ENCODE results near the gene CCNF.

The CCNF gene

DNA sequence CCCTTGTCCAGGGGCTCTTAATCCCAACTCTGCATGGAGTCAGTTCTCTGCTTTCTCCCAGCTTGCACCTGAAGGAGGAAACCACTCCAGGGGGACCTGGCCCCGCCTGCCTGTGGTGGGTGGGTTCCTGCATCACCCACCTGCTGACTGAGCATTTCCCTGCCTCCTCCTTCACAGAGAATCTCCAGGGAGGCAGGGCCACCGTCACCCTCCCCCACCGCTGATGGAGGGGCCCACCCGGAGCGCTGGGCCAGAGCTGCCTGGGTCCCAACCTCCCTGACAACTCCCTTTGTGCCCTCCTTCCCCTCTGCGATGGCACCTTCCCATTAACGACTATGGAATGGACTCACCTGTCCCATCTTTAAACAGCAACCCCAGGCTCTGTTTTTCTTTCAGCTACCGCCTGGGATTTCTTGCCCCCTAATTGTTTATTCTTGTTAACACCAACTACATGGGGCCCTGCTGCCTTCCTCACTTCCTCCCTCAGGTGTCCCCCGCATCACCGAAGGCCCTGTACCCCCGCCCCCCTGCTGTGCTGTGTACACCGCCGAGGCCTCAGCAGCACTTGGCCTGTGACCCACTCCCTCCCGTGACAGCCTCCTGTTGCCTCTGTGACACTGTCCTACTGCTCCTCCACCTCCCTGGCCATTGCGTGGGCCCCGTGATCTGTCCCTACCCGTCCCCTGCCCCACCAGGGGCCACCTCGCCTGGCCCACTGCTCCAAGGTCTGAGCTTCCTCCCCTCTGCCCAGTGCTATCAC, 29.8 kb downstream of the CCNF start:
- DNase-seq, result no peak

DNA sequence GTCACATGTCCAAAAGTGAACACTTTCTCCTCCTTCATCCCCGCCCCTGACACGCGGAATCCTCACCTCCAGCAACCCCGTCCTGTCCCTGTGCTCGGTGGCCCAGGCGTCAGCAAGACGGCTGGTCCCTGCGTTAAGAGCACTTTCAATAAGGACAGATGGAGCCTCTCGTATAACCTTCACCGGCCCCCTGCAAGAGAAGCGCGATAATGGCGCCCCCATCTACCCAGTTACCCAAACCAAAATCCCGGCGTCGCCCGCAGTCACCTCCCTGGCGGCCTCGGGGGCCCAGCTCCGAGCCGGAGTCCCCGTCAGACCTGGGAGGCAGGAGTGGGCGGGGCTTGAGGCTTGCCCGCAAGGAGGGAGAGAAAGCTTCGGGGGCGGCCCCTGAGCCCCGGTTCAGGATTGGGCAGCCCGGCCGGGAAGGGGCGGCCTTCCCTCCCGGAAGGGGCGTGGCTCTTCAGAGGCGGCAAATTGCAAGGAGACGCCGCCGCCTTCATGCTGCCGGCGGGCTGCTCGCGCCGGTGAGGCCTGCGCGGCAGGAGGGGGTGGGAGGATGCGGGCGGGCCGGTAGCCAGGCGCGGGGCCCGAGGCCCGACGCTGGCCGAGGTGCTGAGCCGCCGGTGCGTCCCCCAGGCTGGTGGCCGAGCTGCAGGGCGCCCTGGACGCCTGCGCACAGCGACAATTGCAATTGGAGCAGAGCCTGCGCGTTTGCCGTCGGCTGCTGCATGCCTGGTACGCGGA, 30.6 kb downstream of the CCNF start, which contains the start of gene TEDC2:
TSS of gene TEDC2 (plus strand) at position 463 of the 744 bp plus-strand sequence. CDS start at position 499, 36 bp downstream.
- peak; percentile 97 for DNase-seq

DNA sequence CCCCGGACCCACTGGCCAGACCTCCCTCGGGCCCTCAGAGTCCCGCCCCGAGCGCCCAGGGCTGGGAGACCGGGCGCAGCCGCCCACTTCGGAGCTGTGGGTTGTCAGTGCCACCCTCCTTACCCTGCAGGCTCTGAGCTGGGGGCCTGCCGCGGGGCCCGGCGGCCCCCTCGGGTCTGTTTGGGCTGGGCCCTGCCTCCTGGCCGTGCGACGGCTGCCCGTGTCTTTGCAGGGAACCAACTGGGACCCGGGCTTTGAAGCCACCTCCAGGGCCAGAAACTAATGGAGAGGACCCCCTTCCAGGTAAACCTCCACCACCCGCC, 31.1 kb downstream of the CCNF start:
- no peak for DNase-seq

DNA sequence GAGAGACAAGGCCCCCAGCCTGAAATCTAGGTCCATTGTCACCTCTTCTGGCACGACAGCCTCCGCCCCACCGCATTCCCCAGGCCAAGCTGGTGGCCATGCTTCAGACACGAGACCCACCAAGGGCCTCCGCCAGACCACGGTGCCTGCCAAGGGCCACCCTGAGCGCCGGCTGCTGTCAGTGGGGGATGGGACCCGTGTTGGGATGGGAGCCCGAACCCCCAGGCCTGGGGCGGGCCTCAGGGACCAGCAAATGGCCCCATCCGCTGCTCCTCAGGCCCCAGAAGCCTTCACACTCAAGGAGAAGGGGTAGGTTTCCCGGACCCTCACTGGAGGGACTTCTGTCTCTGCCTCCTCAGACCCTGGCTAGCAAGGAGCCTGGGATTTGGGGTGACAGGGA, 31.7 kb downstream of the CCNF start:
- no peak for DNase-seq

DNA sequence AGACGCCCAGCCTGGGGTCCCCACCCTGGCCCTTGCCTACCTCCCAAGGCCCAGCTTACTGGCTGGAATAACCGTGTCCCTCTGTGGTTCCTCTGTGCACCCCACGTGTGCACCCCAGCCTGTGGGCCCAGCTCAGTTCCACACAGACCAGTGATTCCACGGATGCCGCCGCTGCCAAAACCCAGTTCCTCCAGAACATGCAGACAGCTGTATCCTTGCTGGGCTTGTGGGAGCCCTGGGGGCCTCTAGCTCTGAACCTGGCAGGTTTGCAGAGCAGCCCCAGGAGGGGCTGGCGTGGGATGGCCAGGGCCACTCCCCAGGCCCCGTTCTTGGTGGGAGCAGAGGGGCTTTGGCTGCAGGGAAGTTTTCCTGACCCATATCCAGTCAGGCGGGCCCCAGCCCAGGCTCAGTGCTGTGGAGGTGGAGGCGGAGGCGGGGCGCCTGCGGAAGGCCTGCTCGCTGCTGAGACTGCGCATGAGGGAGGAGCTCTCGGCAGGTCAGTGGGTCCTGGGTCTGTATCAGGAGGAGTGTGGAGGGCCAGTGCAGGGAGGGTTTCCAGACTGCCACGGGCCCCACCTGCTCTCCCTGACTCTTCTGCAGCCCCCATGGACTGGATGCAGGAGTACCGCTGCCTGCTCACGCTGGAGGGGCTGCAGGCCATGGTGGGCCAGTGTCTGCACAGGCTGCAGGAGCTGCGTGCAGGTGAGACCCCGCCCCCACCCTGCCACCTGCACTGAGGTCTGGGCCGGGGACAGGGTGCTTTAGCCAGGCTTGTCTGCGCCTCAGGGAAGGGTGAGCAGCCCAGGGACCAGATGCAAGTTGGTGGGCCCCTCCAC, 33.0 kb downstream of the CCNF start:
- DNase-seq, result no peak

DNA sequence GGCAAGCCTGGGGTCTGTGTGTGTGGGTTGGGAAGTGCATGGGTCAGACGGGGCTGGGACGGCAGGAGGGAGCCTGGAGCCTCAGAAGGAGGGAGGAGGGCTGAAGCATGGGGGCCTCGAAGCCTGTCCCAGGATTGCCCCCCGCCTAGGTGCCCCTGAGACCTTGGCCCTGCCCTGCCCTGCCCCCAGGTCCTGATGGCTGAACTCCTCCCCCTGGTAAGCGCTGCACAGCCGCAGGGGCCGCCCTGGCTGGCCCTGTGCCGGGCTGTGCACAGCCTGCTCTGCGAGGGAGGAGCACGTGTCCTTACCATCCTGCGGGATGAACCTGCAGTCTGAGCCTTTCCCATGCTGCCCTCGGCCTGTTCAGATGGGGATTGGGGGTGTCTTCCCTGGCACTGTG, 35.1 kb downstream of the CCNF start:
- DNase-seq, result no peak

DNA sequence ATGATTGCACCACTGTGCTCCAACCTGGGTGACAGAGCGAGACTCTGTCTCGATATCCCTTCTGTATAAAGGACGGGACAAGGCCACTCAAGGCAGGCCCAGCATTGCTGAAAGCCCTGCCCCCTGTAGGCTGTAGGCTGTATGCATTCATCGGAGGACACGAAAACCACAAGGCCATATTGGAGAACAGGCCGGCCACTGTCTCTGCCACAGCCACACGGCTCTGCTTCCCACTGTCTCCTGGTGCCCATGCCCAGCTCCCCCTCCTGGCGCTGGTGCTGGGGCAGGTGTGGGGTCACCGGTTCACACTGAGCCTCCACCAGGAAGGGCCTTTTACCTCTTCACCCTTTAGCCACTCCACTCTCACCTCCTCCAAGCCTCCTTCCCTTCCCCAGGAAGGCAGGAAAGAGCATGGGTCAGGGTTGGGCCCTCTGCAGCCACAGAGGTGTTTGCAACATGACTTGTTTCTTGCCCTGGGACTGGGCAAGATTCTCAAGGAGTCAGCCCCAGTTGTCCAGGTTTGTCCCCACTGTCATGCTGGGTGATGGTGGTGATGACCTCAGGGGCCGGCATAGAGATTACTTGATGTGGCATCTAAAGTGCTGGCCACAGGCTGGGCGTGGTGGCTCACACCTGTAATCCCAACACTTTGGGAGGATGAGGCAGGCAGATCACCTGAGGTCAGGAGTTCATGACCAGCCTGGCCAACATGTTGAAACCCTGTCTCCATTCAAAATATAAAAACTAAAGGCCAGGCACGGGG, 36.6 kb downstream of the CCNF start:
- no peak for DNase-seq

DNA sequence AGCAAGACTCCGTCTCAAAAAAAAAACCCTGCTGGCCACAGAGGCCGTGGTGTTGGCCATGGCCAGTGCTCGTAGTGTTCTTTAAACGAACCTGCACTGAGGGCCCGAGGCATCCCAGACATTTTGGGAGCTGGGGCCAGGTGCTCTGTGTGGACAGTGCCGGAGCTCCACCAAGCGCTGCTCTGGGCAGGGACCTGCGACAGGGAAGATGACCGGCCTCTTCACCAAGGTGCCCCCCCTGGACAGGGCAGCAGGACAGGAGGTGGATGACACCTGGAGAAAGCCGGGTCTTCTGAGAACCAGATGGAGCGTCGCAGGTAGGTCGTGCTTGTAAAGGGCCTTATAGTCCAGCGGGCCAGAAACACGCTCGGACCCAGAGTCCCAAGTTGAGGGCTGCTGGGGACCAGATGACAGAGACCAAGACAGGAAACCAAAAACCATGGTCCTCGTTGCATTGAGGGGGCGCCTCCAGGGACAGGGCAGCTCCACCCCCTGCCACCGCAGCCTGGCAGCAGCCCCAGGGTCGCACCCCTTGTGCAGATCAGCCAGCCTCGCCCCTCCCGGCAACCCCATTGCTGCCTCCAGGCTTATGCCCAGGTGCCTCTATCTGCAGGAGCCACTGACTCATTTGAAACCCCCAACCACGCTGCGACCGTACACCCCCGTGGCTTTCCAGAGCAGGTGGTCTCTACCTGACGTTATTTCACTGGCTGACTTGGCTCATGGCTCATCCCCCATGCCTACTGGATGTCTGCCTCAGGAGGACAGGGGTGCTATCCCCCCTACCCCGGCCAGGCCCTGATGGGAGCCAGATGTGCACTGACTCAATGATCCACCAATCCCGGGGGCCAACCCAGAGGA, 37.6 kb downstream of the CCNF start:
- no peak for DNase-seq

DNA sequence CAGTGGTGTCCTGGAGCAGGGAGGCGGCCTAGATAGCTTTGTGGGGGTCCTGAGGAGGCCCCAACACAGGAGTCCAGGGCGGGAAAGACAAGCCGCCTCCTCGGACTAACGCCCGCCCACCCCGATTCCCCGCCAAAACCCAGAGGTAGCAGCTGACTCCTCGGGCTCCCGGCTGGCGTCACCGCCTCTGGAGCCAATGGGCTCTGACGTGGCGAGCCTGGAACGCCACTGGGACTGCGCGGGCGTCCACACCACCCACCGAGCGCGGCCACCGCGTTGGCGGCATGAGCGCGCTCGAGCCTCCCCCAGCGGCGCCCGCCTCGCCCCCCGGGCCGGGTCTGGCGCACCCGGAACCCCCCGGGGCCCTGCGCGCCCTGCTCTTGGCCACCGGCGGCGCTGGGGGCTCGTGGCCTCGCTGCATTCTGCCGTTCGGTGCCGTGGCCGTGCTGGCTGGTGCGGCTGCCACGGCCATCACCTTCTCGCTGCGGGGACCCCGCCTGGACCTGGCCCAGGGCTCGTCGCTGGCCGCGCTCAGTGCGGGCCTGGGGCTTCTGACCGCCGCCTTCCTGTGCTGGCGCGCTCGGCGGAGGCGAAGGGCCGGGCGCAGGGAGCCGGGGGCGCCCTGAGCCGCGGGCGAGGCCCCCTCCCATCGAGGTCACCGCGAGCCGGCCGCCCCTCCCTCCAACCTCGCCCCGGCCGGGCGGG, 38.4 kb downstream of the CCNF start:
- peak; percentile 79 for DNase-seq

DNA sequence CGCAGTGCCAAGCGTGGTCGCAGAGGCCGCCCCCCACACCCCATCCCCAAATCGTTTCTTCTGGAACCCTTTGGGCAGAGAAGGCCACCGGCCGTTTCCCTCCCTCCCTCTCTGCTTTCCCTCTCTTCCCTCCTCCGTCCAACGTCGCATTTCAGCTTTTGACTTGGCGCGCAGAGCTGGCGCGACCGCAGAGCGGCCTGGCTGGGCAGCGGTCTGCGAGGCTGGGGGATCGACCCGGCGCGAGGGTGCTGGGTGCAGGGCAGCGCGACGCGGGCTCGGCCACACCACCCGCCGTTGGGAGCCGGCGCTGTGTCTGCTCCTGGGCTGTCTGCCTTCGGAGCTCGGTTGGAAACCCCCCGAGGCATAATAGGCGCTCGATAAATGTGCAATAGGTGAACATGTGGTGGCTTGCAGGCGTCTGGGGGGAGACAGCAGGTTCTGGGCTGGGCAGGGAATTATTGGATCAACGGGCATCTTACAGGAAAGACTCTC, 39.0 kb downstream of the CCNF start:
- peak; percentile 88 for DNase-seq

DNA sequence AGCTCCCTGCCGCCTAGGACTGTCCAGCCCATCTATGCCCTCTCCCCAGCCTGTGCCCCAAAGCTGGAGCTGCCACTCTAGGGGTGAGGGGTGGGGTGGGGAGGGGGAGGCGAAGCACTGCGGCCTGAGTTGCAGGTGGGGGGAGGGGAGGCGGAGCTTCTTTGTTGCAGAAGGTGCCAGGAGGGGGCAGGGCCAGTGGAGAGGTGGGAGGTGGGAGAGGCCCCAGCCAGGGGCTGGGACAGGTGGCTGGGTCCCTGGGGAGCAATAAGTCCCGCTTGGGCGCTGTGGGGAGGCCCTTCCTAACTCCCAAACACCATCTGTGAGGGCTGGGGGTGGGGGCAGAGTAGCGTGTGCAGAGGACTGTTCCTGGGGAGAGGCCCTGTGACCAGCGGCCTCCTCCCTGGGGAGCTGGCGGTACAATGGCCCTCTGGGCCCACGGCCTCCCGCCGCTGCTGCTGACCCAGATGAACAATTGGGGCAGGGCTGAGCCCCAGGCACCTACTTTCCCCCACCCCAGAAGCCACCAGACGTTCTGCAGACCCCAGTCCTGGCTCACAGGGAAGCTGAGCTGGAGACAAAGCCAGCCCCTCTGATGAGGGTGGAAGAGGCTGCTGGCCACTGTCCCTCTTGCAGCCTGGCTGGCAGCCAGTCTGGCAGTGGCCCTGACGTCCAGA, 39.6 kb downstream of the CCNF start:
- peak; percentile 85 for DNase-seq

DNA sequence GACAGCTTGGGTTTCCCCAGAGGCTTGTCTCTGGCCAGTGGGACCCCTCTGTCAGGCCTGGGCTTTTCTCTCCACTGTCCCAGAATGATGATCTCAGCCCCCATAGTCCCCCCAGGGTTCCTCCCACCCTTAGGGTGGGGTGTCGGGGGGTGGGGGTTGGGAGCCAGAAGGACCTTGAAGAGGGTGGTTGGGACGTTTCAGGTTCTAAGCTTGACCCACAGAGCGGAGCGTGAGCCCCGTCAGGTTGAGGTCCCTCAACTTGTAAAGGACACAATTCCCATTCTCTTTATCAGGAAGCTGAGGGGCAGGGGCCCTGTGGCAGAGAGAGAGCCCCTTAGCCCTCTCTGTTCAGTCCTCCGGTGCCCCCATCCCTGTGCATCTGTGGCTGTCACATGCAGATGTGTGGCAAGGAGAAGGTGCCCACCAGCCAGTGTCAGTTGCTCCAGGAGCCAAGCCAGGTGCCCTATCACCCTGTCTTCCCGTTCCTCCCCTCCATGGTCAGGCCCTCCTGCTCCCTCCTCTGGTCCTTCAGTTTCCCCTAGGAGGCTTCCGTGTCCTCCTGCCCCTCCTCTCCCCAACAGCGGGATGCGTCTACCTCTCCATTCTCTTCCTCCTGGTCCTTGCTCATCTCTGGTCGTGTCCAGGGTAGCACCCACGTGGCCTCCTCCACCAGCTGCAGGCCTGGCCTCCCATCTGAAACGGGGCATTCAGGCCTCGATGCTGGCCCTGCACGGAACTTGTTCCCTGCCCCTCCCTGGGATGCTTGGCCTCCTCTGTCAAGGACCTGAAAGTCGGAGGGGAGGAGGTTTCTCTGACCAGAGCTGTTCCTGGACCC, 40.4 kb downstream of the CCNF start:
- DNase-seq, result no peak

DNA sequence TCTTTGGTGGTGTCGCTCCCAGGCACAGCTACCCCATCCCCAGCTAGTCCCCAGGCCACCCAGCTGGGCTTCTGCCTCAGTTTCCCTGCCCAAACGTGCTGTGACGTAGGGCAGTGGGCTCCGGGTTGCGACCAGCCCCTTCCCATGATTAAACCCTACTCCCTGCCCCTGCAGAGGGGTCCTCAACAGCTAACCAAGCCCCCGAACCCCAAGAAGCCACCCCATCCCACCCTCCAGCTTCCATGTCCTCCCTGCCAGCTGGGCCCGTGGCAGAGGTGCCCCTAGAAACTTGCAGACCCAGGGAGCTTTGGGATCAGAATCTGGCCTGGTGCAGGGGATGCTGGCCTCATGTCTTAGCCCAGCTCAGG, 41.0 kb downstream of the CCNF start:
- DNase-seq, result no peak

DNA sequence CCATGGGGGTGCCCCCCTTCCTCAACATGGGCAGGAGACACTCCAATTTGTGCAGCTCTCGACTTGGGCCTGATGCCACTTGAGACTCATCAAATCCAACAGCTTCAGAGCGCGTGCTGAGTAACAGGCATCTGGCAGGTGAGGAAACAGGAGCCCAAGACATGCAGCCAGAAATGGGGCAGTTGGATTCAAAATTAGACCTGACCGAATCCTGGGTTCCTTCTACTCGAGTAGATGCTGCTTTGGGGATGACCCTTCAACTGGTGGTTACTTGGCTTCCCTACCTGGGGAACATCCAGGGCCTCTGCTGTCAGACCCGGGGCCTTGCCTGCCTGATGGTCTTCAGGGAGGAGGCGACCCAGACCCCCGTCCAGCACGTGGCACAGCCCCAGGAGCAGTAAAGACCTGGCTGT, 41.4 kb downstream of the CCNF start:
- peak; percentile 61 for DNase-seq

DNA sequence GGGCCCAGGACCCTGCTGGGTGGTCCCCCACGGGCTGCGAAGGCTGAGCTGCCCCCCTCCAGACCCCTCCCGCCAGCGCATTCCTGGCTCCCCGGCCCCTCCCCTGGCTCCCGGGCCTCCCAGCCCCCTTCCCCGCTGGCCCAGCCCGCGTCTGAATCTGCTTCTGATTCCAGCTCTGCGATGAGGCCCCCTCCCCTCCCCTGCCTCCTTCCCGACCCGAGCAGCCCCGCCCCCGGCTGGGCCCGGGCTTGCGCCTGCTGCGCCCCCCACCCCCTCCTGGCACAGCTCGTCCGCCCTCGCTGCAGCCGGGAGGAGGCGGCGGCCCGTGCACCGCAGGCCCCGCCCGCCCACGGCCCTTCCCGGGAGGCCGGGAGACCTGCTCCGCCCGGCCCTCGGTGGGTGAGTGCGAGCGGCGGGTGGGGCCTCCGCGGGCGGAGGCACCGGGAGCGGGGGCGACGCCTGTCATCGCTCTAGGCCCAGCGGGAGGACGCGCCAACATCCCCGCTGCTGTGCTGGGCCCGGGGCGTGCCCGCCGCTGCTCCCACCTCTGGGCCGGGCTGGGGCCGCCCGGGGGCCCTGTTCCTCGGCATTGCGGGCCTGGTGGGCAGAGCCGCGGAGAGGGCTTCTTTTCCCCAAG, 41.9 kb downstream of the CCNF start, which contains the start of gene NTN3:
TSS of gene NTN3 (plus strand) at position 282 of the 637 bp plus-strand sequence. CDS start 405 bp downstream, outside the sequence.
- DNase-seq, result no peak

DNA sequence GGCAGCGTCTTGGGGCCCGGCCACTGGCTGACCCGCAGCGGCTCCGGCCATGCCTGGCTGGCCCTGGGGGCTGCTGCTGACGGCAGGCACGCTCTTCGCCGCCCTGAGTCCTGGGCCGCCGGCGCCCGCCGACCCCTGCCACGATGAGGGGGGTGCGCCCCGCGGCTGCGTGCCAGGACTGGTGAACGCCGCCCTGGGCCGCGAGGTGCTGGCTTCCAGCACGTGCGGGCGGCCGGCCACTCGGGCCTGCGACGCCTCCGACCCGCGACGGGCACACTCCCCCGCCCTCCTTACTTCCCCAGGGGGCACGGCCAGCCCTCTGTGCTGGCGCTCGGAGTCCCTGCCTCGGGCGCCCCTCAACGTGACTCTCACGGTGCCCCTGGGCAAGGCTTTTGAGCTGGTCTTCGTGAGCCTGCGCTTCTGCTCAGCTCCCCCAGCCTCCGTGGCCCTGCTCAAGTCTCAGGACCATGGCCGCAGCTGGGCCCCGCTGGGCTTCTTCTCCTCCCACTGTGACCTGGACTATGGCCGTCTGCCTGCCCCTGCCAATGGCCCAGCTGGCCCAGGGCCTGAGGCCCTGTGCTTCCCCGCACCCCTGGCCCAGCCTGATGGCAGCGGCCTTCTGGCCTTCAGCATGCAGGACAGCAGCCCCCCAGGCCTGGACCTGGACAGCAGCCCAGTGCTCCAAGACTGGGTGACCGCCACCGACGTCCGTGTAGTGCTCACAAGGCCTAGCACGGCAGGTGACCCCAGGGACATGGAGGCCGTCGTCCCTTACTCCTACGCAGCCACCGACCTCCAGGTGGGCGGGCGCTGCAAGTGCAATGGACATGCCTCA, 42.6 kb downstream of the CCNF start:
- DNase-seq, result peak; percentile 76

DNA sequence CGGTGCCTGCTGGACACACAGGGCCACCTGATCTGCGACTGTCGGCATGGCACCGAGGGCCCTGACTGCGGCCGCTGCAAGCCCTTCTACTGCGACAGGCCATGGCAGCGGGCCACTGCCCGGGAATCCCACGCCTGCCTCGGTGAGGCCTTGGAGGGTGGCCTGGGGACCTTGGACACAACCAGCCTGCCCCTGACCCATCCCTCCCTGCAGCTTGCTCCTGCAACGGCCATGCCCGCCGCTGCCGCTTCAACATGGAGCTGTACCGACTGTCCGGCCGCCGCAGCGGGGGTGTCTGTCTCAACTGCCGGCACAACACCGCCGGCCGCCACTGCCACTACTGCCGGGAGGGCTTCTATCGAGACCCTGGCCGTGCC, 43.2 kb downstream of the CCNF start:
- no peak for DNase-seq

DNA sequence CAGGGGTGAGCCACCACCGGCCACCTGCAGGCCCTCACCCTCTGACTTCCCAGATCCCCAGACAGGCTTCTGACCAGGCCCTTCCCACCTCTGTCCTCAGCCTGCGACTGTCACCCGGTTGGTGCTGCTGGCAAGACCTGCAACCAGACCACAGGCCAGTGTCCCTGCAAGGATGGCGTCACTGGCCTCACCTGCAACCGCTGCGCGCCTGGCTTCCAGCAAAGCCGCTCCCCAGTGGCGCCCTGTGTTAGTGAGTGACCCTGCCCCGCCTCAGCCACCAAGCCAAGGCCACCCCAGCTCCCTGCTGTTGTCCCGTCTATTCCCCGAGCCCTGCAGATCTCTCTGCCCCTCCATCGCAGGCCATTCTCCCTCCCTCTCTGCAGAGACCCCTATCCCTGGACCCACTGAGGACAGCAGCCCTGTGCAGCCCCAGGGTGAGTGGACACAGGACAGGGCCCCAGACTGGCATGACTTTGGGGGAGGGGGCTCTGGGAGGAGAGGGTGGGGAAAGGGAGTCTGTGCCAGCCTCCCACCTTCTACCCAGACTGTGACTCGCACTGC, 43.7 kb downstream of the CCNF start:
- no peak for DNase-seq

All from retina (tissue), 1 donor.